ENCODE results near the gene MAP4. TPM values are rescaled to one million over a fixed set of nuclear protein-coding genes. Genes with fewer than 3 reads are reported as not detected.
A peak's percentile ranks its signal among the peaks of the same experiment; 100 is the strongest.

Gene MAP4
- total and polyA plus RNA-seq, 2 experiments from 2014 or later = 121 to 235 TPM

DNA sequence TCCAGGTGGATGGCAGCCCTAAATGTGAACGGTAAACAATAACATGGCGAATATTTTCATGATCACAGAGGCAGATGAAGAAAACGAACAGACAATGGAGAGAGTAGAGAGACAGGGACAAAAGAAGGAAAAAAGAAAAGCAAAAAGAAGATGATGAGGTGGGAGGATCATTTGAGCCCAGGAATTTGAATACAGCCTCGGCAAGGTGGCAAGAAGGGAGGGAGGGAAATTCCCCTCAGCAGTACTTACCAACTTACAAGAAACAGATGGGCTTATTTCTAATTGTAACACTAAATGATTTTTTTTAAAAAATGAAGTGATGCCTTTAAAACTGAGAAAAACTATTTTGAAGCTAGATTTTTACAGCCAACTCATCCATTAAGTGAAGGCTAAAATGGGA, 6.0 kb upstream of the MAP4 start:
- WGBS, 2 experiments (ENCODE audit: low coverage in 1 of 2, low lambda C conversion rate in 2 of 2, missing lambda C conversion rate in 2 of 2) = 60 to 71% methylated on average over 4 of the region's 4 CpGs
- H3K4me3 ChIP-seq = no peak overlapping the region
- in situ Hi-C loops (cut with MboI) = no loop called here
- H3K4me2 ChIP-seq (ENCODE audit: unreplicated experiment) = no peak overlapping the region
- H3K4me1 ChIP-seq (ENCODE audit: insufficient read depth) = peaks cover 36% of the 10 kb centered on the region
- H2AFZ ChIP-seq = no peak overlapping the region
- TF ChIP-seq EZH2phosphoT487 (IDR thresholded peaks at IDR 0.05; ENCODE audit: insufficient read depth, low read depth) (no peak), EZH2 (IDR thresholded peaks at IDR 0.05; ENCODE audit: insufficient read depth, poor library complexity, severe bottlenecking) (no peak)
- H3K79me2 ChIP-seq (ENCODE audit: insufficient read depth) = peaks cover 100% of the 10 kb centered on the region
- H3K36me3 ChIP-seq (ENCODE audit: low read depth) = 0 out of 2 replicates have a peak, but pooled peaks cover 6% of the 10 kb centered on the region
- H3F3A ChIP-seq (ENCODE audit: insufficient read depth) = peaks cover 24% of the 10 kb centered on the region; the same call in 1 of the 2 replicates
- no peaks in the 10 kb centered on the region for H3K9me2 ChIP-seq (ENCODE audit: insufficient read depth)
- no peak overlapping the region for H3K27ac ChIP-seq
- H4K20me1 ChIP-seq (ENCODE audit: insufficient read depth) = peaks cover 40% of the 10 kb centered on the region
- no peaks in the 10 kb centered on the region for H3K27me3 ChIP-seq (replicated peaks; ENCODE audit: insufficient read depth)
- H3K9ac ChIP-seq = no peak overlapping the region
- H3K9me3 ChIP-seq (ENCODE audit: low read depth) = no peaks in the 10 kb centered on the region
- no peak for DNase-seq

DNA sequence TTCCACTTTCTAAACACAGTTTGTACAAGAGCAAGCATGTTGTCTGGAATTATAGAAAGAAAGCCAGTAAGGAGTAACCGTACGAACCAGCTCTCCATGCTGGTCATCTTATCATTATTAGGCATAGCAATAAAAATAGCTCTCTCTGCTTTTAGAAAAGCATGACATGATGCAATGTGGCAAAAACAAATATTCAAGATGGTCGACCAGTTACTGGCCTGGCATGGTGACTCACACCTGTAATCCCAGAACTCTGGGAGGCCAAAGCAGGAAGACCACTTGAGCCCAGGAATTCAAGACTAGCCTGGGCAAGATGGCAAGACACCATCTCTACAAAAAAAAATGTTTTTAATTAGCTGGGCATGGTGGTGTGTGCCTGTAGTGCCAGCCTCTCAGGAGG, 2.6 kb upstream of the MAP4 start:
- no peak overlapping the region for H3K9ac ChIP-seq
- no peaks in the 10 kb centered on the region for H3K36me3 ChIP-seq (ENCODE audit: low read depth)
- H3K9me2 ChIP-seq (ENCODE audit: insufficient read depth) = no peaks in the 10 kb centered on the region
- H3K27me3 ChIP-seq (replicated peaks; ENCODE audit: insufficient read depth) = no peaks in the 10 kb centered on the region
- no peak overlapping the region for H2AFZ ChIP-seq
- H3K4me3 ChIP-seq = no peak overlapping the region
- peaks cover 100% of the 10 kb centered on the region for H3K79me2 ChIP-seq (ENCODE audit: insufficient read depth)
- TF ChIP-seq EZH2phosphoT487 (IDR thresholded peaks at IDR 0.05; ENCODE audit: insufficient read depth, low read depth) = no peak
- TF ChIP-seq EZH2 (IDR thresholded peaks at IDR 0.05; ENCODE audit: insufficient read depth, poor library complexity, severe bottlenecking) = no peak
- H3F3A ChIP-seq (ENCODE audit: insufficient read depth) = peaks cover 40% of the 10 kb centered on the region
- WGBS, 2 experiments (ENCODE audit: low coverage in 1 of 2, low lambda C conversion rate in 2 of 2, missing lambda C conversion rate in 2 of 2) = 55 to 56% methylated on average over 3 of the region's 3 CpGs
- H3K27ac ChIP-seq = peak overlapping the region; percentile 53
- in situ Hi-C loops (cut with MboI) = no loop called here
- peaks cover 37% of the 10 kb centered on the region for H4K20me1 ChIP-seq (ENCODE audit: insufficient read depth)
- DNase-seq = peak; percentile 72
- H3K4me2 ChIP-seq (ENCODE audit: unreplicated experiment) = no peak overlapping the region
- H3K4me1 ChIP-seq (ENCODE audit: insufficient read depth) = peaks cover 66% of the 10 kb centered on the region
- H3K9me3 ChIP-seq (ENCODE audit: low read depth) = no peaks in the 10 kb centered on the region

DNA sequence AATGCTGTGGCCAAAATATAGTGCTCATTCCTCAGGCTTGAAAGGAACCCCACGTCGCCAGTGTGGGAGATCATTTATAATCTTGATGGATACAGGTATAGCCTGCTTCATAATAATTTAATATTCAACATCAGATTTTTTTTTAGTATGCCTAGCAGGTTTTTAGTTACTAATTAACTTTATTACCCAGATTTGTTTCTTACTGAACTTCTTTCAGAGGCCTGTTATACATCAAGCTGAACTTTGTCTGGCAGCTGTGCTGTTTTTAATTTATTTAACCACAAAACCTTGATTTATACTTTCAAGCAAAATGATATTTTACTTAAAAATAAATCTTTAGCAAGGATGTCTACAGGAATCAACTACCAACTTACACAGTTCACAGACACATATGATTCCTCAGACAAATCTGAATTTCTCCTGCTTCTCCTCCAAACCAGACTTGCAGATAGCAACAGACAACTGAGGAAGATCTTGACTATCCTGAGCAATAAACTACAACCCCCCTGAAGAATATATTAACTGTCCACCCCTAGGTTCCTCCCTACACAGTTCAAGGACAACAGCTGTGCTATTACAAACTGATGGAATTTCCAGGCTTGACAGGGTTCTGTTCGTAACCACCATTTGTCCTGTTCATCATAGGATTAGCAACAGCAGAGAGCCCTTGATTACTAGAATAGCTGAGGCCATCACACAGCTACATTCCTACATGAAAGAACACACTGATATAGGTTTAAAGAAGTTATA, 610 bp downstream of the MAP4 start:
- H3F3A ChIP-seq (ENCODE audit: insufficient read depth) = peaks cover 53% of the 10 kb centered on the region
- H4K20me1 ChIP-seq (ENCODE audit: insufficient read depth) = peaks cover 48% of the 10 kb centered on the region
- H3K4me3 ChIP-seq = no peak overlapping the region
- H3K4me1 ChIP-seq (ENCODE audit: insufficient read depth) = peaks cover 66% of the 10 kb centered on the region
- H3K36me3 ChIP-seq (ENCODE audit: low read depth) = no peaks in the 10 kb centered on the region
- WGBS, 2 experiments (ENCODE audit: low coverage in 1 of 2, low lambda C conversion rate in 2 of 2, missing lambda C conversion rate in 2 of 2) = 60 to 64% methylated on average over 3 of the region's 3 CpGs
- H3K9me2 ChIP-seq (ENCODE audit: insufficient read depth) = no peaks in the 10 kb centered on the region
- in situ Hi-C loops (cut with MboI) = no loop called here
- no peak overlapping the region for H3K4me2 ChIP-seq (ENCODE audit: unreplicated experiment)
- H3K9me3 ChIP-seq (ENCODE audit: low read depth) = no peaks in the 10 kb centered on the region
- TF ChIP-seq EZH2phosphoT487 (IDR thresholded peaks at IDR 0.05; ENCODE audit: insufficient read depth, low read depth) = no peak
- no peak for TF ChIP-seq EZH2 (IDR thresholded peaks at IDR 0.05; ENCODE audit: insufficient read depth, poor library complexity, severe bottlenecking)
- no peak overlapping the region for H2AFZ ChIP-seq
- no peak overlapping the region for H3K9ac ChIP-seq
- H3K27ac ChIP-seq = peak overlapping the region; percentile 37
- H3K79me2 ChIP-seq (ENCODE audit: insufficient read depth) = peaks cover 100% of the 10 kb centered on the region
- no peaks in the 10 kb centered on the region for H3K27me3 ChIP-seq (replicated peaks; ENCODE audit: insufficient read depth)
- DNase-seq = peak; percentile 13

- 85 to 87% methylated on average over 2 of the region's 2 CpGs for WGBS, 2 experiments (ENCODE audit: low coverage in 1 of 2, low lambda C conversion rate in 2 of 2, missing lambda C conversion rate in 2 of 2)
- peak overlapping the region; percentile 49; the same call in 1 of the 2 replicates for H3K27ac ChIP-seq
- no peak overlapping the region for H3K4me2 ChIP-seq (ENCODE audit: unreplicated experiment)
- no peak overlapping the region for H2AFZ ChIP-seq
- peak; percentile 30 for DNase-seq
- H3K79me2 ChIP-seq (ENCODE audit: insufficient read depth) = peaks cover 100% of the 10 kb centered on the region
- H3K4me3 ChIP-seq = no peak overlapping the region
- TF ChIP-seq EZH2phosphoT487 (IDR thresholded peaks at IDR 0.05; ENCODE audit: insufficient read depth, low read depth) = no peak
- no peak for TF ChIP-seq EZH2 (IDR thresholded peaks at IDR 0.05; ENCODE audit: insufficient read depth, poor library complexity, severe bottlenecking)
- H3K4me1 ChIP-seq (ENCODE audit: insufficient read depth) = peaks cover 66% of the 10 kb centered on the region
- no peak overlapping the region; the same call in 1 of the 2 replicates for H3K9ac ChIP-seq
- H4K20me1 ChIP-seq (ENCODE audit: insufficient read depth) = peaks cover 56% of the 10 kb centered on the region
- H3K9me3 ChIP-seq (ENCODE audit: low read depth) = no peaks in the 10 kb centered on the region
- peaks cover 61% of the 10 kb centered on the region for H3F3A ChIP-seq (ENCODE audit: insufficient read depth)
- no peaks in the 10 kb centered on the region for H3K9me2 ChIP-seq (ENCODE audit: insufficient read depth)
- no peaks in the 10 kb centered on the region for H3K27me3 ChIP-seq (replicated peaks; ENCODE audit: insufficient read depth)
- in situ Hi-C loops (cut with MboI) = no loop called here
- no peaks in the 10 kb centered on the region for H3K36me3 ChIP-seq (ENCODE audit: low read depth)
Observed at GRCh38 chr3:48014358-48014757, 1.9 kb downstream of the MAP4 start.

Data from GM23248 (cell line).